Endodermal cell (in vitro differentiated cells): ENCODE data around the gene TMOD2. TPM values are rescaled to one million over a fixed set of nuclear protein-coding genes. Genes with fewer than 3 reads are reported as not detected.

Experiments used
- DNase-seq: peaks from one replicate; pipeline ENCODE4 v3.0.0-alpha.2; 2017
- H3K27ac ChIP-seq: 2 replicates; pipeline ENCODE4 v1.5.1; 2013; ENCODE audit warnings: mild to moderate bottlenecking, low read depth, low read length, moderate library complexity
- H3K27me3 ChIP-seq: 2 replicates; pipeline ENCODE4 v1.6.1; 2013; ENCODE audit warnings: mild to moderate bottlenecking, low read length, moderate library complexity; ENCODE audit not compliant: insufficient read depth, control insufficient read depth, poor library complexity, severe bottlenecking
- H3K36me3 ChIP-seq: 2 replicates; pipeline ENCODE4 v1.7.0; 2013; ENCODE audit warnings: mild to moderate bottlenecking, low read length, moderate library complexity; ENCODE audit not compliant: control insufficient read depth, insufficient read depth
- H3K4me1 ChIP-seq: one replicate; pipeline ENCODE4 v1.7.0; 2013; ENCODE audit warnings: low read length; ENCODE audit not compliant: control insufficient read depth, insufficient read depth
- H3K4me3 ChIP-seq: 2 replicates; pipeline ENCODE4 v1.5.1; 2013; ENCODE audit warnings: mild to moderate bottlenecking, low read length, moderate library complexity
- H3K9ac ChIP-seq: 2 replicates; pipeline ENCODE4 v1.6.1; 2013; ENCODE audit warnings: mild to moderate bottlenecking, low read length, moderate library complexity; ENCODE audit not compliant: poor library complexity, severe bottlenecking; ENCODE audit errors: extremely low read depth
- H3K9me3 ChIP-seq: 2 replicates; pipeline ENCODE4 v1.6.1; 2013; ENCODE audit warnings: mild to moderate bottlenecking, low read length, moderate library complexity; ENCODE audit not compliant: control insufficient read depth
- H3K27ac Mint-ChIP-seq: 2 replicates; pipeline ENCODE4 v1.8.0; 2020; ENCODE audit warnings: mixed read lengths
- H3K27me3 Mint-ChIP-seq: 2 replicates; pipeline ENCODE4 v1.8.0; 2021; ENCODE audit warnings: mild to moderate bottlenecking, mixed read lengths; ENCODE audit not compliant: insufficient read depth
- H3K36me3 Mint-ChIP-seq: 2 replicates; pipeline ENCODE4 v1.8.0; 2020; ENCODE audit warnings: low read depth, mixed read lengths
- H3K4me1 Mint-ChIP-seq: 2 replicates; pipeline ENCODE4 v1.8.0; 2020; ENCODE audit warnings: mixed read lengths
- H3K4me3 Mint-ChIP-seq: 2 replicates; pipeline ENCODE4 v1.8.0; 2020; ENCODE audit warnings: mild to moderate bottlenecking, moderate library complexity, mixed read lengths
- H3K9me3 Mint-ChIP-seq: 2 replicates; pipeline ENCODE4 v1.8.0; 2020; ENCODE audit warnings: mild to moderate bottlenecking, mixed read lengths
- CTCF ChIP-seq: fragments of 200-600 bp; sonication (generic); conservative IDR thresholded peaks from 2 replicates; pipeline ENCODE4 v1.5.0; 2021; ENCODE audit warnings: antibody characterized with exemption, mild to moderate bottlenecking
- WGBS, 2 experiments: methylation state at CpG; one replicate each; pipeline versions ENCODE4 v1.1.5 to v1.1.7; 2013; ENCODE audit warnings: missing lambda C conversion rate in 2 of 2, mixed read lengths in 1 of 2; ENCODE audit not compliant: insufficient coverage in 1 of 2, insufficient read length in 1 of 2; 5-methylcytosine and 5-hydroxymethylcytosine counted together
- total RNA-seq, 2 donors: library from RNA; stranded (reverse); fragmentation: NEBNext Ultra II Directional in 1 of 2; extraction: Animal tissue kit (Norgen Biotek cat#: 25700) in 1 of 2; gene quantifications; 2 replicates in 1 of 2; 3 replicates in 1 of 2; pipeline ENCODE4 v1.2.1, GENCODE V29; 2021

Gene TMOD2
- total RNA-seq, 2 donors from 2014 or later: 2.1 to 2.5 TPM

GRCh38 chr15:51855612-51856011 is 104.2 kb downstream of the TMOD2 start:
- Mint-ChIP-seq H3K27me3 (no peaks in the 10 kb centered on the region), H3K9me3 (no peaks in the 10 kb centered on the region), H3K4me3 (no peak overlapping the region), H3K4me1 (peaks cover 31% of the 10 kb centered on the region), H3K36me3 (peaks cover 3% of the 10 kb centered on the region), H3K27ac (no peak overlapping the region)
- no peak for TF ChIP-seq CTCF
- Histone ChIP-seq H3K4me3 (no peak overlapping the region), H3K27me3 (no peaks in the 10 kb centered on the region), H3K9me3 (no peaks in the 10 kb centered on the region), H3K27ac (no peak overlapping the region), H3K36me3 (no peaks in the 10 kb centered on the region), H3K9ac (no peak overlapping the region), H3K4me1 (peaks cover 4% of the 10 kb centered on the region)
- DNase-seq: no peak
- WGBS, 2 experiments: 80 to 100% methylated on average over 1 of the region's 1 CpG

GRCh38 chr15:51856714-51857380 is 105.5 kb downstream of the TMOD2 start:
- Histone ChIP-seq H3K9me3 (no peaks in the 10 kb centered on the region), H3K36me3 (no peaks in the 10 kb centered on the region), H3K27me3 (no peaks in the 10 kb centered on the region), H3K27ac (no peak overlapping the region), H3K4me1 (peaks cover 4% of the 10 kb centered on the region), H3K4me3 (no peak overlapping the region), H3K9ac (no peak overlapping the region)
- H3K4me1 Mint-ChIP-seq: peaks cover 28% of the 10 kb centered on the region
- no peak overlapping the region for H3K4me3 Mint-ChIP-seq
- no peaks in the 10 kb centered on the region for H3K27me3 Mint-ChIP-seq
- no peak overlapping the region for H3K27ac Mint-ChIP-seq
- TF ChIP-seq CTCF: no peak
- 90 to 93% methylated on average over 2 to 4 of the region's 5 CpGs for WGBS, 2 experiments
- no peaks in the 10 kb centered on the region for H3K9me3 Mint-ChIP-seq
- peaks cover 3% of the 10 kb centered on the region for H3K36me3 Mint-ChIP-seq
- DNase-seq: no peak

GRCh38 chr15:51861557-51862359 is 110.4 kb downstream of the TMOD2 start:
- no peak overlapping the region for H3K27ac Mint-ChIP-seq

More at GRCh38 chr15:51861557-51862359, 110.4 kb downstream of the TMOD2 start:
- Histone ChIP-seq H3K4me1 (no peaks in the 10 kb centered on the region), H3K4me3 (no peak overlapping the region), H3K27ac (no peak overlapping the region), H3K27me3 (no peaks in the 10 kb centered on the region), H3K9me3 (no peaks in the 10 kb centered on the region), H3K9ac (no peak overlapping the region), H3K36me3 (peaks cover 32% of the 10 kb centered on the region)
- TF ChIP-seq CTCF: no peak
- Mint-ChIP-seq H3K4me3 (no peak overlapping the region), H3K4me1 (peaks cover 5% of the 10 kb centered on the region), H3K36me3 (peaks cover 29% of the 10 kb centered on the region), H3K9me3 (no peaks in the 10 kb centered on the region), H3K27me3 (no peaks in the 10 kb centered on the region)
- WGBS, 2 experiments: 92 to 95% methylated on average over 9 to 10 of the region's 10 CpGs
- DNase-seq: no peak
